ENCODE results near the gene ARAP3.

ARAP3 gene

GRCh38 chr5:141711687-141712086, 29.7 kb upstream of the ARAP3 start:
- H3K27ac Mint-ChIP-seq = no peak overlapping the region
- H3K9me3 Mint-ChIP-seq = no peaks in the 10 kb centered on the region
- peaks cover 10% of the 10 kb centered on the region for H3K27me3 Mint-ChIP-seq (ENCODE audit: low read depth)
- H3K4me1 Mint-ChIP-seq (ENCODE audit: low read depth) = peaks cover 6% of the 10 kb centered on the region
- H3K36me3 Mint-ChIP-seq (ENCODE audit: low read depth) = no peaks in the 10 kb centered on the region
- no peak for DNase-seq (ENCODE audit: low spot score)
- no peak overlapping the region for H3K4me3 Mint-ChIP-seq

- no peak for DNase-seq (ENCODE audit: low spot score)
- Mint-ChIP-seq H3K27me3 (ENCODE audit: low read depth) (peaks cover 11% of the 10 kb centered on the region), H3K4me3 (no peak overlapping the region), H3K4me1 (ENCODE audit: low read depth) (peaks cover 1% of the 10 kb centered on the region), H3K27ac (no peak overlapping the region), H3K36me3 (ENCODE audit: low read depth) (no peaks in the 10 kb centered on the region), H3K9me3 (no peaks in the 10 kb centered on the region)
Measured at GRCh38 chr5:141709699-141710267, 27.8 kb upstream of the ARAP3 start.

DNA sequence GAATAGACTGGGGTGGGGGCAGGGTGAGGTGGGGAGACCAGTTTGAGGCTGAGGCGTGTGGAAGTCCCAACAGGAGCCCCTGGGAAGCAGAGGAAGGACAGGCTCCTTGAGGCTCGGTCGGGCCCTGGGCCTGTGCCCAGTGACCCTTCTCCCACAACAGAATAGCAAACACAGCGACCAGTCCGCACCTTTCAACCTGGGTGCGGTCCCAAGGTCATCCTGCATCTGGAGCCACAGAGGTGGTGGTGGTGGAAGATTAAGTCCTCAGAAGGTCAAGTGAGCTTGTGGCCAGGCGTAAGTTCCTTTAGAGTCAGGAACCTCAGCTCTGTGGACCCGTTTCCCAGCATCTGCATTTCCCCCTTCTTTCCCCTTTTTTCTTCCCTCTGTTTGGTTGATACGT, 26.0 kb upstream of the ARAP3 start:
- H3K27ac Mint-ChIP-seq = no peak overlapping the region
- no peaks in the 10 kb centered on the region for H3K36me3 Mint-ChIP-seq (ENCODE audit: low read depth)
- DNase-seq (ENCODE audit: low spot score) = no peak
- no peaks in the 10 kb centered on the region for H3K9me3 Mint-ChIP-seq
- H3K4me1 Mint-ChIP-seq (ENCODE audit: low read depth) = no peaks in the 10 kb centered on the region
- peaks cover 11% of the 10 kb centered on the region for H3K27me3 Mint-ChIP-seq (ENCODE audit: low read depth)
- no peak overlapping the region for H3K4me3 Mint-ChIP-seq

DNA sequence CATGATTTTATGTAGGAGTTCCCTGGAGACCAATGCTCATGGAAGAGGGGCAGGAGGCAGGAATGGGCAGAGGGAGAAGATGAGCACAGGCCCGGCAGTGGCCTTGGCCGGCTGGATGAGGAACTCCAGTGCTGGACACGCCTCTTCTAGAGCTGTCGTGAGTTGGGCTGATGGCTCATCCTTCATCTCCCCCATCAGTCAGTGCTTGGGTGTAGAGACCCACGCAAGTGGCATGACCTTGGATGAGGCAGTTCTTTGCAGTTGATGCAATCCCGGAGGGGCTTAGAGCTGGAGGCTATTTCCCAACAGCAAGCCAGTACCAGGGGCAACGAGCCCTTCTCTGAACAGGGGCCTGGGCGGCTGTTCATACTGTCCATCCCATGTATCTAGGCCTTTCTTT, 25.5 kb upstream of the ARAP3 start:
- no peak overlapping the region for H3K4me3 Mint-ChIP-seq
- H3K4me1 Mint-ChIP-seq (ENCODE audit: low read depth) = peaks cover under 1% of the 10 kb centered on the region
- H3K27me3 Mint-ChIP-seq (ENCODE audit: low read depth) = peaks cover 11% of the 10 kb centered on the region
- no peaks in the 10 kb centered on the region for H3K9me3 Mint-ChIP-seq
- no peak for DNase-seq (ENCODE audit: low spot score)
- H3K27ac Mint-ChIP-seq = no peak overlapping the region
- H3K36me3 Mint-ChIP-seq (ENCODE audit: low read depth) = no peaks in the 10 kb centered on the region

DNA sequence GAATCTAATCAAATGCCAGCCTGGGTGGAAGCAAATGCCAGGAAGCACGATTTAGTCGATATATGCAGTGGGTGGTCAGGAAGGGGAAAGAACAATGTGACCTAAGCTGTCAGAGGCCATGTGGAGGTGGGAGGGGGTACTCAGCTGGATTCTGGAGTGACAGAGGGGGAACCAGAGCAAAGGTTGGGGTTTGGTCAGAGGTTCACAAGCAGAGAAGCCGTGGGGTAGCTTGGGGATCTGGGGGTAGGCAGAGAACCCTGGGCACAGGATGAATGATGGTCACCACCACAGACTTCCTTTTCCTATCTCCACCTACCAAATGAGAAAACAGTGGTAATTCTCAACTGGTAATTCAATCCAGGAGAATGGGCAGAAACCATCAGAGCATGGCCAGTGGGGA, 24.1 kb upstream of the ARAP3 start:
- no peaks in the 10 kb centered on the region for H3K9me3 Mint-ChIP-seq
- no peaks in the 10 kb centered on the region for H3K36me3 Mint-ChIP-seq (ENCODE audit: low read depth)
- H3K4me3 Mint-ChIP-seq = no peak overlapping the region
- no peak for DNase-seq (ENCODE audit: low spot score)
- no peak overlapping the region for H3K27ac Mint-ChIP-seq
- H3K4me1 Mint-ChIP-seq (ENCODE audit: low read depth) = peaks cover 8% of the 10 kb centered on the region
- peaks cover 20% of the 10 kb centered on the region for H3K27me3 Mint-ChIP-seq (ENCODE audit: low read depth)

DNA sequence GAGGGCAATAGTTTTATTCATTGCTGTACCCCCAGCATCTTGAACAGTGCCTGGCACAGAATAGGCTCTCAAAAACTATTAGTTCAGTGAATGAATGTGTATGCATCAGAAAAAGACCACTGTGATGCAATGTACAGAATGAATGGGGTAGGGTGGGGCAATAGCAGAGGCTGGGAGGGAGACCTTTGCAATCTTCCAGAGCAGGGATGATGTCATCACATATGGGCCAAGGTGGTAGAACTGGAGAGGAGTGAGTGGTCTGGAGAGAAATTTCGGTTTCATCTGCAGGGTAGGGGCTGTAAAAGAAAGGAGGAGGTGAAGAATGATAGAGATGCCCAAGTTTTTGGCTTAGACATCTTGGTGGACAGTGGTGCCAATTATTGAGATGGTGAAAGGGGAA, 23.4 kb upstream of the ARAP3 start:
- Mint-ChIP-seq H3K36me3 (ENCODE audit: low read depth) (no peaks in the 10 kb centered on the region), H3K4me1 (ENCODE audit: low read depth) (peaks cover 8% of the 10 kb centered on the region), H3K27ac (no peak overlapping the region), H3K27me3 (ENCODE audit: low read depth) (peaks cover 22% of the 10 kb centered on the region), H3K9me3 (no peaks in the 10 kb centered on the region), H3K4me3 (no peak overlapping the region)
- no peak for DNase-seq (ENCODE audit: low spot score)

GRCh38 chr5:141704782-141705297, 22.8 kb upstream of the ARAP3 start:
- Mint-ChIP-seq H3K27ac (no peak overlapping the region), H3K4me3 (no peak overlapping the region), H3K36me3 (ENCODE audit: low read depth) (no peaks in the 10 kb centered on the region), H3K4me1 (ENCODE audit: low read depth) (peaks cover 8% of the 10 kb centered on the region), H3K27me3 (ENCODE audit: low read depth) (peaks cover 29% of the 10 kb centered on the region), H3K9me3 (no peaks in the 10 kb centered on the region)
- no peak for DNase-seq (ENCODE audit: low spot score)

- Mint-ChIP-seq H3K36me3 (ENCODE audit: low read depth) (no peaks in the 10 kb centered on the region), H3K27me3 (ENCODE audit: low read depth) (peaks cover 42% of the 10 kb centered on the region), H3K9me3 (no peaks in the 10 kb centered on the region), H3K27ac (no peak overlapping the region), H3K4me1 (ENCODE audit: low read depth) (peaks cover 8% of the 10 kb centered on the region), H3K4me3 (peak overlapping the region; percentile 75)
- DNase-seq (ENCODE audit: low spot score) = no peak
Measured at GRCh38 chr5:141703133-141703561, 21.1 kb upstream of the ARAP3 start.

DNA sequence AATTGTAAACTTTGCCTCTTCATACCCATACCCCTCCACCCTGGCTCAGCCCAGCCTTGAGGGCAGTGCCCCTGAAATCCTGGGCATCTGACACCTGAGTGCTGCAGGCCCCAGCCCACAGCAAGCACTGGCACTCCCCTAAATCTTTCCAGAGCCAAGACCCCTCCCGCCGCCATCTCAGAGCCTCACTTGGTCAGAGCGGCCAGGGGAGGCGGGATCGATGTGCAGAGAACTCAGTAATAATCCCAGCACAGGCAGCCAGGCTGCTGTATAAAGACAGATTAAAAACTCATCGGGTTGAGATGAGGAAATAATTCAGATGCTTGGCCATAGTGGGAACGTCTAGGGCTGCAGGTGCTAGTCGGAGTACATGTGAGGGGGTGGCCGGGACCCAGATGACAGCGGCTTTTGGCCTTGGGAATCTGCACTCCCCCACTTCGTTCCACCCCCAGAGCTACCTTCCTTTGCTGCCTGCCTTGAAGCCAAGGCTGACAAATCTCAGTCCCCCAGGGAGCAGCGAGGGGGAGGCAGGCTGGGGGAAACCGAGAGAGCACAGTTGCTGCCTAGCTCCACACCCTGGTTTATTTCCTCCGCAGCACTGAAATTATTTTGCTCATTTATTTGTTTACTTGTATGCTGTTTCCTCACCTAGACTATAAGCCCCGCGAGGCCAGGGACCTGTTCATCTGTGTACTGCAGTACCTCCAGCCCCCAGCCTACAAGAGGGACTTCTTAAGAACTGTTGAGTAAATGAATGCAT, 19.5 kb upstream of the ARAP3 start:
- H3K27me3 Mint-ChIP-seq (ENCODE audit: low read depth) = peaks cover 46% of the 10 kb centered on the region
- peak overlapping the region; percentile 75 for H3K4me3 Mint-ChIP-seq
- no peak overlapping the region for H3K27ac Mint-ChIP-seq
- no peaks in the 10 kb centered on the region for H3K9me3 Mint-ChIP-seq
- H3K4me1 Mint-ChIP-seq (ENCODE audit: low read depth) = peaks cover 8% of the 10 kb centered on the region
- DNase-seq (ENCODE audit: low spot score) = no peak
- no peaks in the 10 kb centered on the region for H3K36me3 Mint-ChIP-seq (ENCODE audit: low read depth)

DNA sequence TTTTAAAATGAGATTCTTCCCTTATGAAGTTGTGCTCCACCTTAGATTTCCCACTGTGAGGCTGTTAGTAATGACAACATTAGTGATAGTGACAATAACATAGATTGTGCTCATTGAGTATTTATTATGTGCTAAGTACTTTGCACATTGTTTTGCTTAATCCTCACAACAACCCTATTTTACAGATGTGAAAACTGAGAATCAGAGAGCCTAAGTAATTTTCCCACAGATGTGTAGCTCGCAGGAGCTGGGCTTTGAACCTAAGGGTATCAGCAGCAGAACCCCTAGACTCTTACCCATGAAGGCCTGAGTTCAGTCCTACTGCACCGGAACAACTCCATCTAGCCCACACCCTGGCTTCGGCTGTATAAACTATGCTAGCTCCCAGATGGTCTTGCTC, 15.6 kb upstream of the ARAP3 start:
- Mint-ChIP-seq H3K4me1 (ENCODE audit: low read depth) (peaks cover 22% of the 10 kb centered on the region), H3K27me3 (ENCODE audit: low read depth) (peaks cover 40% of the 10 kb centered on the region), H3K36me3 (ENCODE audit: low read depth) (no peaks in the 10 kb centered on the region), H3K4me3 (no peak overlapping the region), H3K27ac (no peak overlapping the region), H3K9me3 (no peaks in the 10 kb centered on the region)
- no peak for DNase-seq (ENCODE audit: low spot score)

DNA sequence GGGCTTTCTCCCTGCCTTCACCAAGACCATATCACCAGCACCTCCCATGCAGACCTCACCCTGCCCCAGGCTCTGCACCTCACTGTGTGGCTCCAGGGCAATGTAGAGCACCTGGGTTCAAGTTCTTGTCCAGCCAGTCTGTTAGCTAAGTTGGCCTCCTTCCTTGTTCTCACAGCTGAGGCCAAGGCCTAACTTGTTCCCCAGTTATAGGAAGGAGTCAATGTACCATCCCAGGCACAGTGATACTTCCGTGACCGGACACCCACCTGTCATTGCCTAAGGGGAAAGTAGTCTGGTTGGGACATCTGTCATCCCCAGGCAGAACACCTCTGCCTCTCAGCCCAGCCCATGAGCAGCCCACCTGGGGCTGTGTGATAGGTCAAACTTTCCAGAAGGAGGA, 14.4 kb upstream of the ARAP3 start:
- no peak overlapping the region for H3K27ac Mint-ChIP-seq
- H3K9me3 Mint-ChIP-seq = no peaks in the 10 kb centered on the region
- no peak for DNase-seq (ENCODE audit: low spot score)
- H3K27me3 Mint-ChIP-seq (ENCODE audit: low read depth) = peaks cover 38% of the 10 kb centered on the region
- H3K4me3 Mint-ChIP-seq = no peak overlapping the region
- peaks cover 25% of the 10 kb centered on the region for H3K4me1 Mint-ChIP-seq (ENCODE audit: low read depth)
- no peaks in the 10 kb centered on the region for H3K36me3 Mint-ChIP-seq (ENCODE audit: low read depth)

DNA sequence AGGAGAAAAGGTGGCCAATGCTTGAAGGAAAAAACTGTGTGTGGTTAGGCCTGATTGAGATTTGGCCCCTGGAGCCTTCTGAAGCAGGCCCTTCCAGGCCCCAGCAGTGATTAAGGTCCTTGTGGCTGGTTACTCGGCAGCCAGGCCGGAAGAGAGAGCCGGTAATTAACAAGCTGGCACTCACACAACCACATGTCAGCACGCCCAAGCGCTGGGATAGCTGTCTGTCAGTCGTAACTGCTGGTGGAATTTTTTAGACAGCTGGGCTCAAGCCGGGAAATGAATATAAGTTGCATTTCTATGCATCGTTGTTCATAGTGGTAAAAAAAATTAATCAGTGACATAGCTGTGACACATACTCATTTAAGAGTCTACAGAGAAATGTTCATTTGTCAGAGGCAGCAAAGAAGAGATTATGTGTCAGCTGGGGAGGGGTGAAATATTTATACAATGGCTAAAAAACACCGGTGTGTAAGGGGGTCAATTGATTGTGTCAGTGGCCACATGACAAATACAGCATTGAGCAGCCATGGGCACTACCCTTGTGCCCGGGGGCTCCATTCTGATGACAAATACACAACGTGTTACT, 13.7 kb upstream of the ARAP3 start:
- DNase-seq (ENCODE audit: low spot score) = no peak
- Mint-ChIP-seq H3K9me3 (no peaks in the 10 kb centered on the region), H3K4me3 (no peak overlapping the region), H3K27ac (no peak overlapping the region), H3K4me1 (ENCODE audit: low read depth) (peaks cover 26% of the 10 kb centered on the region), H3K36me3 (ENCODE audit: low read depth) (no peaks in the 10 kb centered on the region), H3K27me3 (ENCODE audit: low read depth) (peaks cover 39% of the 10 kb centered on the region)

DNA sequence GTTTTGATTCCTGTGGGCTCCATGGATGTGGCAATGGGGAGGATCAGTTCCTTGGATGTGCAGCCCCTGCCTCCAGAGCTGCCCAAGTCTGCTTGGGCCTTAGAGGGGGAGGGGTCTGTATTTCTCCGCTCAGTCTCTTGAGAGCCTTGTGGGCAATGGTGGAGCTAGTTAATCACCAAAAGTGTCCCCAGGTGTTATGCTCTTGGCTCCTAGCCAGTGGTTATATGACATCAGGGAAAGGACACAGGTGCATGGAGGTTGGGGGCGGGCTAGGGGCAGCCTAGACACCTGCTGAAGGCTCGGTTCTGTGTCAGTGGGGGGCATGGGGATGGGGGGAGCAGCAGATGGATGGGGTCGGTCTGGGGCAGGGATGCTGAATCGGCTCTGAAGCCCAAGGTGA, 12.4 kb upstream of the ARAP3 start:
- H3K27me3 Mint-ChIP-seq (ENCODE audit: low read depth) = peaks cover 39% of the 10 kb centered on the region
- peaks cover 26% of the 10 kb centered on the region for H3K4me1 Mint-ChIP-seq (ENCODE audit: low read depth)
- no peak for DNase-seq (ENCODE audit: low spot score)
- H3K27ac Mint-ChIP-seq = no peak overlapping the region
- no peak overlapping the region for H3K4me3 Mint-ChIP-seq
- H3K9me3 Mint-ChIP-seq = no peaks in the 10 kb centered on the region
- H3K36me3 Mint-ChIP-seq (ENCODE audit: low read depth) = no peaks in the 10 kb centered on the region

DNA sequence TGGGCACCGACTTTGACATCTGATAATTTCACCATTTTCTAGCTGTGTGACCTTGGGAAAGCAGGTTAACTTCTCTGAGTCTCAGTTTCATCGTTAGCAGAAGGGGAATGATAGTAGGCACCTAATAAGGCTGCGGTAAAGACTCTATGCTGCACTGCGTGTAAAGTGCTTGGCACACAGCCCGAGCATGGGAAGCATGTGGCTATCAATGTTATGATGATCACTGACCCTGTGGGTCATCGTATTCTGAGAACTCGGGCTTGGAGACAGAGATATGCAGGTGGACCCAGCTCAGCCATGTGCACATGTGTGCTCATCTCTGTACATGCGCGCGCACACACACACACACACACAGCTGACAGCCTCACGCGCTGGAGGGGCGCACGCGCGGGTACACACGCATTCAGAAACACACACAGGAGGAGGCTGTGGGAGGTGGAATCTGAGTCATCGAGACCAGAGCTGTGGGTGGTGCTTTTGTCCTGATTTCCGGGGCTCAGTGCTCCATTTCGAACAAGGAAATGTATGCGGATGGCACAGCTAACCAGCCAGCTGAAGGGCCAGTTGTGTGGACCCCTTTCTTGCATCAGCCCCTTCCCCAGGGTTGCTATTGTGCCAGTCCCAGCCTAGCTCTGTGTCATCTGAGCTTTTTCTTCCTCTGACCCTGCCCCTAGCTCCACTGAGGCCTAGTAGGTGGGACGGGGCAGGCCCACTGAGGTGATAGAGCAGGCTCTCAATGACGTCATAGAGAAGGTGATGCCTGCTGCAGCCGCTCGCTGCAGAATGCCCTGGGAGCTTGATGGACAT, 11.1 kb upstream of the ARAP3 start:
- DNase-seq (ENCODE audit: low spot score) = peak; percentile 80
- peak overlapping the region; percentile 73 for H3K27ac Mint-ChIP-seq
- peaks cover 27% of the 10 kb centered on the region for H3K27me3 Mint-ChIP-seq (ENCODE audit: low read depth)
- no peaks in the 10 kb centered on the region for H3K36me3 Mint-ChIP-seq (ENCODE audit: low read depth)
- H3K4me1 Mint-ChIP-seq (ENCODE audit: low read depth) = peaks cover 26% of the 10 kb centered on the region
- no peaks in the 10 kb centered on the region for H3K9me3 Mint-ChIP-seq
- H3K4me3 Mint-ChIP-seq = peak overlapping the region; percentile 87

Measured in T-helper 2 cell treated with Interferon-gamma antibody and Interleukin-4, amounts not matched to agents 5 μg/mL and 100 μg/mL, for 36 hours (primary cell).